SU-DHL-6 (cell line): Measurements from ENCODE around the gene OR2H2.

Experiments used
- H2AFZ ChIP-seq: fragments of 200-600 bp; sonication (generic); 2 replicates; pipeline ENCODE4 v1.6.1; 2014; ENCODE audit warnings: low read depth, mild to moderate bottlenecking, moderate library complexity, mixed read lengths, antibody characterized with exemption, low read length; ENCODE audit not compliant: severe bottlenecking
- H3F3A ChIP-seq: fragments of 200-600 bp; shearing (Covaris generic); 2 replicates; pipeline ENCODE4 v1.6.0; 2016; ENCODE audit warnings: antibody characterized with exemption, mild to moderate bottlenecking; ENCODE audit not compliant: insufficient read depth
- H3K27ac ChIP-seq: fragments of 200-600 bp; sonication (generic); 2 replicates; pipeline ENCODE4 v1.5.1; 2016; ENCODE audit warnings: low read depth, mild to moderate bottlenecking, low read length, moderate library complexity, mixed read lengths
- H3K27me3 ChIP-seq: fragments of 200-600 bp; sonication (generic), shearing (Covaris generic); 2 replicates; pipeline ENCODE4 v1.6.0; 2014; ENCODE audit warnings: mild to moderate bottlenecking, low read length
- H3K36me3 ChIP-seq: fragments of 200-600 bp; sonication (generic); 2 replicates; pipeline ENCODE4 v1.6.1; 2014; ENCODE audit warnings: mild to moderate bottlenecking, low read length, mixed read lengths
- H3K4me2 ChIP-seq: fragments of 300-600, 200-600 bp; shearing (Covaris generic), sonication (generic); 2 replicates; pipeline ENCODE4 v1.6.0; 2014; ENCODE audit warnings: low read length, low read depth, mild to moderate bottlenecking; ENCODE audit not compliant: poor library complexity, severe bottlenecking
- H3K4me3 ChIP-seq: fragments of 200-600 bp; sonication (generic); 2 replicates; pipeline ENCODE4 v1.5.1; 2014; ENCODE audit warnings: antibody characterized with exemption, low read length, mild to moderate bottlenecking, mixed read lengths; ENCODE audit not compliant: insufficient read depth, poor library complexity, severe bottlenecking
- H3K79me2 ChIP-seq: fragments of 200-600 bp; sonication (generic); 2 replicates; pipeline ENCODE4 v1.6.1; 2014; ENCODE audit warnings: mild to moderate bottlenecking, low read length, moderate library complexity; ENCODE audit not compliant: insufficient read depth
- H3K9ac ChIP-seq: fragments of 200-600 bp; sonication (generic); 2 replicates; pipeline ENCODE4 v1.7.0; 2014; ENCODE audit warnings: mild to moderate bottlenecking, low read length
- H3K9me2 ChIP-seq: fragments of 200-600 bp; sonication (generic); replicated peaks from 2 replicates; pipeline ENCODE4 v1.6.1; 2014; ENCODE audit warnings: low read length; ENCODE audit not compliant: insufficient read depth
- H3K9me3 ChIP-seq: fragments of 200-600 bp; sonication (generic); 2 replicates; pipeline ENCODE4 v1.6.1; 2014; ENCODE audit warnings: low read length, mixed read lengths; ENCODE audit not compliant: insufficient read depth
- H4K20me1 ChIP-seq: fragments of 200-600 bp; sonication (generic); 2 replicates; pipeline ENCODE4 v1.6.1; 2014; ENCODE audit warnings: low read depth, mild to moderate bottlenecking, antibody characterized with exemption, low read length, moderate library complexity, mixed read lengths
- EZH2phosphoT487 ChIP-seq: fragments of 200-600 bp; sonication (generic), shearing (Covaris generic); conservative IDR thresholded peaks from 2 replicates; pipeline ENCODE4 v1.6.1; 2018; ENCODE audit warnings: mild to moderate bottlenecking, antibody characterized with exemption, low read length, moderate library complexity, mixed read lengths
- TF ChIP-seq, protein P1 (sequence below): fragments of 200-600 bp; sonication (generic); IDR thresholded peaks from one replicate; pipeline ENCODE4 v1.5.1; 2017; ENCODE audit warnings: antibody characterized with exemption, mild to moderate bottlenecking, low read length, moderate library complexity; ENCODE audit not compliant: insufficient read depth, poor library complexity, severe bottlenecking

OR2H2 gene

DNA sequence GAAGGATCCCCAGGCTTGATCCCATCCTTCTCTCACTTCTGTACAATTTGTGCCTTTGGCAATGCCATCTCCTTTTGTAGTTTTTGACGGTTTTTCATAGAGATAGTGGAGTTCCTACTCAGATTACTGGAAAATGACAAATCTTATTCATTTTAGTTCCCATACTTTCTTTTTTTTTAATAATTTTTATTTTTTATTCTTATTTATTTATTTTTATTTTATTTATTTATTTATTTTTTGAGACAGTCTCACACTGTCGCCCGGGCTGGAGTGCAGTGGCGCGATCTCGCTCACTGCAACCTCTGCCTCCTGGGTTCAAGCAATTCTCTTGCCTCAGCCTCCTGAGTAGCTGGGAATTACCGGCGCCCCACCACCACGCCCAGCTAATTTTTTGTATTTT, 52.3 kb downstream of the OR2H2 start:
- H3K4me2 ChIP-seq, result no peak overlapping the region
- TF ChIP-seq, protein P1, sequence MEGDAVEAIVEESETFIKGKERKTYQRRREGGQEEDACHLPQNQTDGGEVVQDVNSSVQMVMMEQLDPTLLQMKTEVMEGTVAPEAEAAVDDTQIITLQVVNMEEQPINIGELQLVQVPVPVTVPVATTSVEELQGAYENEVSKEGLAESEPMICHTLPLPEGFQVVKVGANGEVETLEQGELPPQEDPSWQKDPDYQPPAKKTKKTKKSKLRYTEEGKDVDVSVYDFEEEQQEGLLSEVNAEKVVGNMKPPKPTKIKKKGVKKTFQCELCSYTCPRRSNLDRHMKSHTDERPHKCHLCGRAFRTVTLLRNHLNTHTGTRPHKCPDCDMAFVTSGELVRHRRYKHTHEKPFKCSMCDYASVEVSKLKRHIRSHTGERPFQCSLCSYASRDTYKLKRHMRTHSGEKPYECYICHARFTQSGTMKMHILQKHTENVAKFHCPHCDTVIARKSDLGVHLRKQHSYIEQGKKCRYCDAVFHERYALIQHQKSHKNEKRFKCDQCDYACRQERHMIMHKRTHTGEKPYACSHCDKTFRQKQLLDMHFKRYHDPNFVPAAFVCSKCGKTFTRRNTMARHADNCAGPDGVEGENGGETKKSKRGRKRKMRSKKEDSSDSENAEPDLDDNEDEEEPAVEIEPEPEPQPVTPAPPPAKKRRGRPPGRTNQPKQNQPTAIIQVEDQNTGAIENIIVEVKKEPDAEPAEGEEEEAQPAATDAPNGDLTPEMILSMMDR, result no peak
- no peak for TF ChIP-seq EZH2phosphoT487
- peaks cover 14% of the 10 kb centered on the region for H3F3A ChIP-seq
- H3K4me3 ChIP-seq, result no peak overlapping the region
- no peaks in the 10 kb centered on the region for H3K27me3 ChIP-seq
- H3K27ac ChIP-seq, result no peak overlapping the region
- no peaks in the 10 kb centered on the region for H3K36me3 ChIP-seq
- H3K9me3 ChIP-seq, result no peaks in the 10 kb centered on the region
- no peak overlapping the region for H2AFZ ChIP-seq
- no peak overlapping the region for H3K9ac ChIP-seq
- no peaks in the 10 kb centered on the region for H4K20me1 ChIP-seq
- no peaks in the 10 kb centered on the region for H3K79me2 ChIP-seq
- no peaks in the 10 kb centered on the region for H3K9me2 ChIP-seq
